Mammary epithelial cell (primary cell): ENCODE data around the gene ABHD16A.

Source experiments
- EZH2 ChIP-seq: IDR thresholded peaks from 2 replicates; pipeline ENCODE4 v1.6.1; 2012; ENCODE audit warnings: low read length, inconsistent platforms, borderline replicate concordance
- TF ChIP-seq, protein P1 (sequence below), 2 donors: IDR thresholded peaks in 1 of 2; conservative IDR thresholded peaks in 1 of 2; 2 replicates each; pipeline ENCODE4 v1.5.1; 2011 to 2012; ENCODE audit warnings: inconsistent platforms in 2 of 2, low read length in 2 of 2, mild to moderate bottlenecking in 2 of 2, control low read depth in 1 of 2, low read depth in 1 of 2; ENCODE audit not compliant: insufficient read depth in 1 of 2; ENCODE audit errors: extremely low read depth in 1 of 2

DNA sequence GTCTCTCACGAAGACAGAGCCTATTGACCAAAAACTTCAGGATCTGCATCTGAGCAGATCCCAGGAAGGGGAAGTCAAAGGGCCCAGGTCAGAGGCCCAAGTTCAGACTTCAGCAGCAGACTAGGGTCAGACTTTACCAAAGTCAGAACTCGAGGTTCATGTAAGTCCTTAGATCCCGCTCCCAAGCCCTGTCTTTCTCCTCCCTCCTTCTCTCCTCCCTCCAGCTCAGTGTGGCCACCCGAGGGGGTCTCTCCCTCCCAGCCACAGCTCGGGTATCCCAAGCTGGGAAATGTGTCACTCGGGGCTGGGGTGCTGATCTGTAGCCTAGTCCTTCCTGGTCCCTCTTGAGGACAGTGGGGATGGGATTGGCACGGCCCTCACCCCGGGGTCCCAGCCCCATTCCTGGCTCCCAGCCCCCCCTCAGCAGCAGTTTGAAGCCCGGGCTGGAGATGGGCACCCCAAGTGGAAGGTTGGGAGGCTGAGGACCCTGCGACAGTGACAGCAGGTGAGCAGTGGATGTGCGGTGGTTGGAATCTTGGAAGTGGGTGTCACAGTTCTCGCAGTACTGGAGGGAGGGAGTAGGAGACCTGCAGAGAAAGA is 40.9 kb downstream of the ABHD16A start:
- TF ChIP-seq, protein P1, sequence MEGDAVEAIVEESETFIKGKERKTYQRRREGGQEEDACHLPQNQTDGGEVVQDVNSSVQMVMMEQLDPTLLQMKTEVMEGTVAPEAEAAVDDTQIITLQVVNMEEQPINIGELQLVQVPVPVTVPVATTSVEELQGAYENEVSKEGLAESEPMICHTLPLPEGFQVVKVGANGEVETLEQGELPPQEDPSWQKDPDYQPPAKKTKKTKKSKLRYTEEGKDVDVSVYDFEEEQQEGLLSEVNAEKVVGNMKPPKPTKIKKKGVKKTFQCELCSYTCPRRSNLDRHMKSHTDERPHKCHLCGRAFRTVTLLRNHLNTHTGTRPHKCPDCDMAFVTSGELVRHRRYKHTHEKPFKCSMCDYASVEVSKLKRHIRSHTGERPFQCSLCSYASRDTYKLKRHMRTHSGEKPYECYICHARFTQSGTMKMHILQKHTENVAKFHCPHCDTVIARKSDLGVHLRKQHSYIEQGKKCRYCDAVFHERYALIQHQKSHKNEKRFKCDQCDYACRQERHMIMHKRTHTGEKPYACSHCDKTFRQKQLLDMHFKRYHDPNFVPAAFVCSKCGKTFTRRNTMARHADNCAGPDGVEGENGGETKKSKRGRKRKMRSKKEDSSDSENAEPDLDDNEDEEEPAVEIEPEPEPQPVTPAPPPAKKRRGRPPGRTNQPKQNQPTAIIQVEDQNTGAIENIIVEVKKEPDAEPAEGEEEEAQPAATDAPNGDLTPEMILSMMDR (conservative IDR thresholded peaks at IDR 0.05 in 1 of 2, IDR thresholded peaks at IDR 0.05 in 1 of 2; ENCODE audit: extremely low read depth in 1 of 2, insufficient read depth in 1 of 2, low read depth in 1 of 2, low read length in 2 of 2): no peak
- TF ChIP-seq EZH2: no peak
